Heart right ventricle (tissue), 16 donors: ENCODE data around the gene CCHCR1. TPM values are rescaled to one million over a fixed set of nuclear protein-coding genes. Genes with fewer than 3 reads are reported as not detected.

Experiments
- ATAC-seq, 8 donors: fragments of 200-7000 bp; cut with Tn5 transposase; one replicate each; pipeline ENCODE4 v1.9.1; 2020; ENCODE audit warnings: mild to moderate bottlenecking in 8 of 8, moderate library complexity in 8 of 8, moderate number of reproducible peaks in 1 of 8
- DNase-seq, 2 donors: peaks; one replicate each; pipeline ENCODE4 v3.0.0-alpha.2; 2020
- H3K27ac ChIP-seq, 10 donors: fragments of 200-600 bp; sonication (generic) in 2 of 10; one replicate each; pipeline versions ENCODE4 v1.5.0 to v1.8.0; 2020 to 2022; ENCODE audit warnings: mild to moderate bottlenecking in 3 of 10
- H3K27me3 ChIP-seq, 7 donors: fragments of 200-600 bp; one replicate each; pipeline ENCODE4 v1.8.0; 2021 to 2022; ENCODE audit warnings: mild to moderate bottlenecking in 2 of 7
- H3K36me3 ChIP-seq, 9 donors: fragments of 200-600 bp; sonication (generic) in 1 of 9; one replicate each; pipeline versions ENCODE4 v1.5.0 to v1.8.0; 2020 to 2022; ENCODE audit warnings: mild to moderate bottlenecking in 2 of 9
- H3K4me1 ChIP-seq, 9 donors: fragments of 200-600 bp; sonication (generic) in 1 of 9; one replicate each; pipeline versions ENCODE4 v1.5.0 to v1.8.0; 2020 to 2022; ENCODE audit warnings: mild to moderate bottlenecking in 4 of 9
- H3K4me3 ChIP-seq, 10 donors: fragments of 200-600 bp; sonication (generic) in 2 of 10; one replicate each; pipeline versions ENCODE4 v1.5.0 to v1.8.0; 2020 to 2022; ENCODE audit warnings: mild to moderate bottlenecking in 7 of 10, moderate library complexity in 2 of 10
- H3K9me3 ChIP-seq, 11 donors: fragments of 200-600 bp in 10 of 11; sonication (generic) in 2 of 11; one replicate each; pipeline versions ENCODE4 v1.5.0 to v1.8.0; 2013 to 2022; ENCODE audit warnings: mild to moderate bottlenecking in 2 of 11, control low read depth in 1 of 11, moderate library complexity in 1 of 11
- CTCF ChIP-seq, 9 donors: fragments of 200-600 bp; sonication (generic) in 2 of 9; IDR thresholded peaks; one replicate each; pipeline versions ENCODE4 v1.5.0 to v1.8.0; 2021 to 2022; ENCODE audit warnings: antibody characterized with exemption in 9 of 9, mild to moderate bottlenecking in 5 of 9, moderate library complexity in 1 of 9
- WGBS, 2 donors: extraction: QIAGEN DNeasy Blood & Tissue Kit; methylation state at CpG; one replicate each; pipeline ENCODE4 v1.1.7; 2013; ENCODE audit warnings: inconsistent platforms in 1 of 2; 5-methylcytosine and 5-hydroxymethylcytosine counted together
- intact Hi-C, 10 donors: fragments of 100-400 bp; cut with DNase I; formaldehyde crosslinking; loops; one replicate each; pipeline versions ENCODE4 v1.11.1 to v1.14.2; 2022
- polyA plus RNA-seq, 2 donors: library from polyadenylated mRNA; stranded (reverse); fragments of 200-250 nt; gene quantifications; one replicate each; pipeline ENCODE4 v1.2.3, GENCODE V29; 2013
- total RNA-seq, 10 donors: library from RNA; stranded (reverse); fragmentation: NEBNext Ultra II Directional in 3 of 10; extraction: Animal tissue kit (Norgen Biotek cat#: 25700) in 3 of 10; gene quantifications; one replicate each; pipeline versions ENCODE4 v1.2.1 to v1.2.4, GENCODE V29; 2021 to 2023
- donor health status: Arrhythmogenic right ventricular cardiomyopathy.
- donor health status: ischemic (EF 13 %, LVEDD 7.1; RV severe dilation, severe dysfunction).
- donor health status: healthy with polysubstance abuse.
- donor health status: DM: no; HTN: yes; CAD: no.
- donor health status: DM: no; HTN: no; CAD: no.
- donor health status: ischemic (EF 25% LVEDD 6.9; RV normal size, moderate dysfunction).
- donor health status: ischemic (EF 25% LVEDD 5.7; RV mildly dilated, moderate dysfunction).
- donor health status: healthy.
- donor health status: DM: yes; HTN: yes; CAD: no.
- donor health status: Ischemic cardiomyopathy.
- donor health status: ischemic (EF 35%, LVEDD 5.7; RV mildly dilated, moderate dysfunction).
- donor health status: nonischemic (EF 11% LVEDD 7.7; RV severe dilation, severe dysfunction).
- donor health status: DM: yes; HTN: yes; CAD: no.
- donor health status: PGD.
- donor health status: ischemic (EF 29% LVEDD 5.4; RV normal size, mild dysfunction).
- donor health status: nonischemic (EF 23%, LVEDD 6.1; RV moderate dilation, normal function).

Gene CCHCR1
- total and polyA plus RNA-seq, 12 donors = 8.0 to 15.9 (median 11.2) TPM

- no peak for ATAC-seq
- intact Hi-C loops = no loop called here
- Histone ChIP-seq H3K9me3 (no peaks in the 10 kb centered on the region), H3K27ac (no peak within 1 kb of the TSS), H3K4me1 (peaks cover 9 to 62% (median 51%) of the 10 kb centered on the region in 9 donors), H3K4me3 (no peak within 1 kb of the TSS), H3K27me3 (no peaks in the 10 kb centered on the region), H3K36me3 (no peaks in the 10 kb centered on the region)
- WGBS, 2 donors = 89 to 91% methylated on average over 26 of the region's 26 CpGs
- DNase-seq = no peak
- TF ChIP-seq CTCF (IDR thresholded peaks at IDR 0.05) = no peak
Observed at GRCh38 chr6:31120151-31120915, 37.3 kb downstream of the CCHCR1 start, which contains the start of gene CDSN. Gene CDSN (minus strand): TSS chr6:31120446. CDS start chr6:31120419, 27 bp downstream.

- no peak for DNase-seq
- peaks cover 12 to 65% (median 53%) of the 10 kb centered on the region in 9 donors for H3K4me1 ChIP-seq
- no peak for ATAC-seq
- no peaks in the 10 kb centered on the region for H3K36me3 ChIP-seq
- H3K27me3 ChIP-seq = no peaks in the 10 kb centered on the region
- no peak overlapping the region for H3K27ac ChIP-seq
- H3K4me3 ChIP-seq = no peak overlapping the region
- 86 to 93% methylated on average over 7 of the region's 7 CpGs for WGBS, 2 donors
- TF ChIP-seq CTCF (IDR thresholded peaks at IDR 0.05) = no peak
- H3K9me3 ChIP-seq = no peaks in the 10 kb centered on the region
- intact Hi-C loops = no loop called here
Observed at GRCh38 chr6:31118178-31118577, 39.4 kb downstream of the CCHCR1 start.

- ATAC-seq = peak in 7 of 8 donors; percentile 13 to 60 (median 25)
- Histone ChIP-seq H3K27ac (peak overlapping the region in 9 of 10 donors; percentile 24 to 65 (median 55)), H3K27me3 (no peaks in the 10 kb centered on the region), H3K9me3 (no peaks in the 10 kb centered on the region), H3K4me3 (peak overlapping the region in 7 of 10 donors; percentile 1 to 34 (median 26)), H3K36me3 (no peaks in the 10 kb centered on the region), H3K4me1 (peaks cover 6 to 55% (median 40%) of the 10 kb centered on the region in 9 donors)
- intact Hi-C loops = no loop called here
- TF ChIP-seq CTCF (IDR thresholded peaks at IDR 0.05) = no peak
- WGBS, 2 donors = 57 to 59% methylated on average over 19 of the region's 19 CpGs
- DNase-seq = peak in 1 of 2 donors; percentile 43
Observed at GRCh38 chr6:31116661-31117385, 40.8 kb downstream of the CCHCR1 start.

- TF ChIP-seq CTCF (IDR thresholded peaks at IDR 0.05) = no peak
- intact Hi-C loops = no loop called here
- H3K27me3 ChIP-seq = no peaks in the 10 kb centered on the region
- ATAC-seq (no peak), DNase-seq (no peak)
- H3K4me3 ChIP-seq = no peak overlapping the region
- 89 to 97% methylated on average over 12 of the region's 12 CpGs for WGBS, 2 donors
- H3K36me3 ChIP-seq = no peaks in the 10 kb centered on the region
- peaks cover 6 to 53% (median 40%) of the 10 kb centered on the region in 9 donors for H3K4me1 ChIP-seq
- no peaks in the 10 kb centered on the region for H3K9me3 ChIP-seq
- peak overlapping the region in 3 of 10 donors; percentile 15 to 78 (median 70) for H3K27ac ChIP-seq
Observed at GRCh38 chr6:31115941-31116560, 41.6 kb downstream of the CCHCR1 start.
